Superior temporal gyrus (tissue), 1 donor: ENCODE data around the gene GTPBP4.
"Not testable (repeated sequence)": the region's sequence is repeated elsewhere in the genome, so short reads cannot be mapped to it uniquely, and the experiment has no call there.

Experiments
- DNase-seq: peaks from one replicate; pipeline ENCODE4 v3.0.0-alpha.2; 2016; ENCODE audit errors: extremely low spot score

GTPBP4 gene

GRCh38 chr10:1056326-1057105 is 68.3 kb downstream of the GTPBP4 start, which contains the start of gene WDR37:
TSS of gene WDR37 (plus strand) at chr10:1056385. CDS start at chr10:1072156, 15,771 bp downstream.
- peak; percentile 81 for DNase-seq

- DNase-seq = no peak
Measured at GRCh38 chr10:1057106-1057657, 68.9 kb downstream of the GTPBP4 start.

GRCh38 chr10:1058017-1058416 is 69.8 kb downstream of the GTPBP4 start:
- no peak for DNase-seq

- DNase-seq = no peak
Measured at GRCh38 chr10:1059902-1060301, 71.7 kb downstream of the GTPBP4 start.

- DNase-seq = no peak
Measured at GRCh38 chr10:1061930-1062774, 73.9 kb downstream of the GTPBP4 start.

- no peak for DNase-seq
Measured at GRCh38 chr10:1063232-1063865, 75.1 kb downstream of the GTPBP4 start.

GRCh38 chr10:1064964-1065247 is 76.7 kb downstream of the GTPBP4 start:
- no peak for DNase-seq

GRCh38 chr10:1066734-1067133 is 78.5 kb downstream of the GTPBP4 start:
- DNase-seq = not testable (repeated sequence)

GRCh38 chr10:1068380-1069361 is 80.4 kb downstream of the GTPBP4 start:
- DNase-seq = no peak
